Activated CD4-positive, alpha-beta T cell treated with anti-CD3 and anti-CD28 coated beads, Interleukin-2, amount 10 ng/mL, durations not matched to agents 24 days and 14 days (primary cell): Measurements from ENCODE around the gene HOXC4. TPM values are rescaled to one million over a fixed set of nuclear protein-coding genes. Genes with fewer than 3 reads are reported as not detected.
"Not testable (repeated sequence)": the region's sequence is repeated elsewhere in the genome, so short reads cannot be mapped to it uniquely, and the experiment has no call there.

Experiments
- DNase-seq: peaks from one replicate; pipeline ENCODE4 v3.0.0; 2022
- H3K27ac Mint-ChIP-seq: one replicate; pipeline ENCODE4 v1.8.0; 2022; ENCODE audit warnings: mild to moderate bottlenecking, mixed read lengths
- H3K27me3 Mint-ChIP-seq: one replicate; pipeline ENCODE4 v1.8.0; 2022; ENCODE audit warnings: mixed read lengths
- H3K36me3 Mint-ChIP-seq: one replicate; pipeline ENCODE4 v1.8.0; 2022; ENCODE audit warnings: low read depth, mild to moderate bottlenecking, mixed read lengths
- H3K4me1 Mint-ChIP-seq: one replicate; pipeline ENCODE4 v1.8.0; 2021; ENCODE audit warnings: mixed read lengths
- H3K4me3 Mint-ChIP-seq: one replicate; pipeline ENCODE4 v1.8.0; 2022; ENCODE audit warnings: mild to moderate bottlenecking, moderate library complexity, mixed read lengths
- H3K9me3 Mint-ChIP-seq: one replicate; pipeline ENCODE4 v1.8.0; 2021; ENCODE audit warnings: mixed read lengths
- intact Hi-C: fragments of 100-400 bp; cut with micrococcal nuclease; formaldehyde crosslinking; loops from one replicate; pipeline ENCODE4 v1.15.1; 2023
- total RNA-seq: library from RNA; stranded (reverse); gene quantifications from 2 replicates; pipeline ENCODE4 v1.2.3, GENCODE V29; 2022

Gene HOXC4
- total RNA-seq, 1 donor from 2014 or later = not detected

DNA sequence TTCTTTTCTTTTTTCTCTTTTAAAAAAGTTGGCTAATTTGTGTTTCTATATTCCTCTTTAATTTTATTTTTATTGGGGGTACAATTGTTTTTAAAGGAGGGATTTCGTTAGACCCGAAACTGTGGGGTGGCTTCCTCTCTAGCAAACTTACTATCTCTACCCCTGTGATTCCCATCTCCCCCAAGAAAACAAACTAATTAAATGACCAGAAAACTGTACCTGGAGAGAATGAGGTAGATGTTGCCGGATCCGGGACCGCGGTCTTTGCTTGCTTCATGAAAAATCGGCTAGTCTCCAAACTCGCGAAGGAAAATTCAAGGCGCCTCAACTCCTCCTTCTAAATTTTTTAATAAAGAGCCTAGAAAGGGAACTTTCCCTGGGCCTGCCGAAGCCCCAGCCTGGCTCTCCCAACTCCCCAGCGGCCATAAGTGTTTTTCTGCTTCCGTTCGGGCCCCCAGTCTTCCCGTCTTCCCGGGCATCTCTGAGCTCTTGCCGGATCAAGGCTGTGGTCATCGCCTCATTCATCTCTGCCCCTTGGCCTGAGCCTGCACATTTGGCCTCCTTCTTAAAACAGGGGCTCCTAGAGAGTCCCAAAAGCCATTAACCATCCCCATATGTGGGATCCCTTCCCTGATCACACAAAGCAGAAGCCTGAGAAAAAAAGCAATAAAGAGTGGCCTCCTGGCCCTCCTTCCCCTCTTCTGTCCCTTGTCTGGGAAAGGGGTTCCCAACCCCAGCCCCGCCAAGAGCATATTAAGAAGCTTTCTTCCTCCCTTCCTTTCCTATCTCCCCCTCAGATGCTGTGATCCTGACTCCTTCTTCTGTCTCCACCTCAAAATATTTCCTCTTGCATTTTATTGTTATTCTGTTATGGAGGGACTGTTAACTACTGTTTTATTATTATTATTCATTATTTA, 26.6 kb downstream of the HOXC4 start:
- intact Hi-C loops = loop anchor here (5.0 kb wide), 1 partner anchor 107 kb away; the partner anchor contains the start of gene SMUG1
- H3K4me1 Mint-ChIP-seq = peaks cover 27% of the 10 kb centered on the region
- H3K27ac Mint-ChIP-seq = peak overlapping the region; percentile 58
- H3K9me3 Mint-ChIP-seq, H3K36me3 Mint-ChIP-seq, DNase-seq: not testable (repeated sequence)
- H3K27me3 Mint-ChIP-seq = peaks cover 15% of the 10 kb centered on the region
- peak overlapping the region; percentile 19 for H3K4me3 Mint-ChIP-seq

DNA sequence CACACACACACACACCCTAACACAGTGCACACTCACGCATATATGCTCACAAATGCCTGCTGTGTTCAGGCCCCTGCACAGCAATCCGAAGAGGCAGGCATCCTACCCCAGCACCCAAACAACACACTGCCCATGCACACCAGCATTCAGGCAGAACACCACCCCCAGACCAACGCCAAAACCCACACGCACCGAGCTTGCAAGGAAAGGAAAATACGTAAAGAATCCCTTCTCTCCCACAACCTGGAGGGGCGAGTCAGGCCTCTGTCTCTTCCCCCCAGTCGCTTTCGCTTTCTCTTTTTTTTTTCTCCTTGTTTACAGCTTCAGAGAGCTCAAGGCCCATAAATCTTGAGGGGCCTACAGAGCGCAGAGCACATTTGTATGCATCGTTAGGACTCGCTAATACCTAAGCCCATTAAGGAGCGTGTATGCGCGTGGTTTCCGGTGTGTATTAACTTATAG, 27.4 kb downstream of the HOXC4 start:
- intact Hi-C loops = loop anchor here (5.0 kb wide), 1 partner anchor 106 kb away; the partner anchor contains the start of gene SMUG1
- DNase-seq = peak; percentile 80
- not testable (repeated sequence) for H3K9me3 Mint-ChIP-seq, H3K36me3 Mint-ChIP-seq
- Mint-ChIP-seq H3K27ac (peak overlapping the region; percentile 87), H3K4me1 (peaks cover 27% of the 10 kb centered on the region), H3K27me3 (peaks cover 16% of the 10 kb centered on the region), H3K4me3 (peak overlapping the region; percentile 87)

DNA sequence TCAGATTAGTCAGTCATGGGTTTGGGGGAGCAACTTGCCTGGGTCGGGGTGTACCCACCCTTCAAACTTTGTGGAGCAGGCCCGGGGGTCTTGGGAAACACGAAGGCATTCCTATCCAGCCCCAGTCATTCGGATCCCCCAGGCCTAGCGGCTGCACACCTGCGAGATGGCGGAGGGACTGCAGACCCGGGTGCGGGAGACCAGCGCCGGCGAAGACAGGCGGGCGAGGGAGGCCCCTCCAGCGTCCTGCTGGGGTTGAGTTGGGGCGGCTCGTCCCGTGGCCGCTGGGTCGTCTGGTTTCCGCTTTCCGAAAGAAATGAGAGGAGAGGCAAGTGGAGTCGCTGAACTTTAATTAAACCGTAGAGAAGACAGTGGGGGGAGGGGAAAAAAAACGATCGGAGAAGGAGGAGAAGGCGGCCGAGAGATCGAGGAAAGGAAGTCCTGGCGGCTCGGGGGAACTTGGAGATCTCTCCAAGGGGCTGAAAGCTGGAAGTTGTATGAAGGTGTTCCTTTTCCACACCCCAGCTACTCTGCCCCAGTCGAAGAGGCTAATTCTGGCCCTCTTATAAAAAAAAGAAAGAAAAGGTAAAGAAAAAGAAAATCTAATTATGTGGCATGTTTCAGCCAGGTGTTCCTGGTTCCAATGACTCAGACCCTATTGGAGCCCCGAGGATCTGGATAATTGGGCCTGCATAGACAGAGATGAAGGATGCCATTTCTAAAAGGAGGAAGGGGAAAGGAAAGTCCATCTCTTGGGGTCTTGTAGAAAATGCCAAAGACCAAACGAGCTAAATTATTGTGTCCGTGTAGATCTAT, 28.2 kb downstream of the HOXC4 start:
- Mint-ChIP-seq H3K4me3 (peak overlapping the region; percentile 87), H3K27me3 (peaks cover 22% of the 10 kb centered on the region), H3K27ac (peak overlapping the region; percentile 87), H3K4me1 (peaks cover 27% of the 10 kb centered on the region)
- H3K36me3 Mint-ChIP-seq, H3K9me3 Mint-ChIP-seq: not testable (repeated sequence)
- intact Hi-C loops = loop anchor here (5.0 kb wide), 1 partner anchor 106 kb away; the partner anchor contains the start of gene SMUG1
- DNase-seq = peak; percentile 76

DNA sequence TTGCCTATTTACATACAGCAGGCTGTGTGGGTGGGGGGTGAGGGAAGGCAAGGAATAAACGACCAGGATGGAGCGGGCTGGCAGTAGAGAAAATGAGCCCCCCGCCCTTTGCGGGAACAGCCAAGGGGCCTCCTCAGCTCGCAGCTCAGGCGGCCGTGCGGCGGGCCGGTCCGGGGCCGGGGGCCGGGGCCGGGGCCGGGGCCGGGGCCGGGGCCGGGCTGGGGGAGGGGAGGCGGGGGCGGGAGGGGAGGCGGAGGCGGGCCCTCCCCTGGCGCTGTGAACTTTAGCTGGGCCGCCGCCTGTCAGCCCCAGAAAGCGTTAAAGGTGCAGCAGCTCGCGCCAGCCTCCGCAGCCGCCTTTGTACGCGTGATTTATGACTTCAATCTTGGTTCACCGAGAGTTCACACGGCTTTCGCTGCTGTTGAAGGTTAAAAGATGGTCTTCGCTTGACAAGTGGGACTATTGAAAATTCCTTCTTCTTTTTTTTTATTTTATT, 28.8 kb downstream of the HOXC4 start:
- H3K27ac Mint-ChIP-seq = peak overlapping the region; percentile 87
- intact Hi-C loops = loop anchor here (5.0 kb wide), 1 partner anchor 105 kb away; the partner anchor contains the start of gene SMUG1
- H3K36me3 Mint-ChIP-seq = no peaks in the 10 kb centered on the region
- peaks cover 27% of the 10 kb centered on the region for H3K4me1 Mint-ChIP-seq
- no peaks in the 10 kb centered on the region for H3K9me3 Mint-ChIP-seq
- DNase-seq = peak; percentile 79
- peak overlapping the region; percentile 87 for H3K4me3 Mint-ChIP-seq
- peaks cover 19% of the 10 kb centered on the region for H3K27me3 Mint-ChIP-seq

DNA sequence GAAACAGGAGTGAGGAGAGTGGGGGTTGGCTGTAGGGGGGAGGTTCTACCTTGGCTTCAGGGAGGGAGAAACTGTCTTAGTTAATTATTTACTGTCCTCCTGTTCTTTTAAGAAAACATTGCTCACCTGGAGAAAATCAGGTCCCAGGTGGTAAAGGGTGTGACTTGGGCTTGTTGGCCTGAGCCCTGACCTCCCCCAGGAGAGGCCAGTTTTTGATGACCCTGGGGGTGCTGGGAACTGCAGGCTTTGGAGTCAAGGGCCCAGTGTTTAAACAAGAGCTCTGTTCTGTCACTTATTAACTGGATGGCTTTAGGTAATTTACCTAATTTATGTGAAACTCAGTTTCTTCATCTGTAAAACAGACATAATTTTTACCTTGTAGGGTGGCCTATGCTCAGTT, 34.4 kb downstream of the HOXC4 start:
- Mint-ChIP-seq H3K27me3 (peaks cover 59% of the 10 kb centered on the region), H3K4me1 (peaks cover 15% of the 10 kb centered on the region)
- H3K27ac Mint-ChIP-seq = not testable (repeated sequence)

DNA sequence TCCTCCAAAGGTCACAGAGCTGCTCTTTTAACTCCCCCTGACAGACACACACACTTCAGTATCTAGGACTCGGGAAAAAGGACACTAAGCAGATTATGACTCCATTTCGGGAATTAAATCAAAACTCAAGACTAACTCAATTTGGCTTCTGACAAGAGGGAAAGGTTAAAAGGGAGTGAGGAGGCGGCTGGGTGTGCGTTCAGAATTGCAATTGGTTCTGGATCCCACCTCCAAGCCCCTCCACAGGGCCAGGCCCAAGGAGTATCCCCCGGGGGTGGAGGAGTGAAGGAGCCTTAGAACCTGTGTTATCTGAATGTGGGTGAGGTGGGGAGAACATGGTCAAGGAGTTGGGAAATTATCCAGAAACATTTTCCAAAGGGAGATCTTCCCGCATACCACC, 35.8 kb downstream of the HOXC4 start:
- H3K27ac Mint-ChIP-seq, H3K4me1 Mint-ChIP-seq, intact Hi-C loops, H3K36me3 Mint-ChIP-seq, H3K9me3 Mint-ChIP-seq, DNase-seq, H3K4me3 Mint-ChIP-seq: not testable (repeated sequence)
- peaks cover 66% of the 10 kb centered on the region for H3K27me3 Mint-ChIP-seq

More for the DNA sequence above, 34.4 kb downstream of the HOXC4 start:
- H3K9me3 Mint-ChIP-seq, H3K36me3 Mint-ChIP-seq, H3K4me3 Mint-ChIP-seq, intact Hi-C loops, DNase-seq: not testable (repeated sequence)

DNA sequence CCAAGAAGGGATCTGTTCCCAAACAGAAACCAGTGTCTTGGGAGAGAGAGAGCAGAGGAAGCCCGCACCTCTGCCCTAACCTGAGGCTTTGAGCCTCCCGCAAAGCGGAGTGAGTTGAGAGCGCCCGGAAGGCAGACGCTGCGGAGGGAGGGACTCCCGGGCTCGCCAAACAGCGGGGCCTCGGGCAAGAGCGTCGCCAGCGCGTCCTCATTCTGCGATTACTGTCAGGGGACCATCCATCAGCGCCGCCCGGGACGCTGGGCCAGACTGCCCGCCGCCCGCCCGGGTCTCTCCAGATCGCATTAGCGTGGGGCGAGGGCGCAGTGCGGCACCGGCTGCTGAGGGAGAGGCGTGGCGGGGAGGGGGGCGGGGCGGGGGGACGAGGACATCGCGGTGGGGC, 36.7 kb downstream of the HOXC4 start:
- H3K4me1 Mint-ChIP-seq, intact Hi-C loops, H3K27ac Mint-ChIP-seq, H3K36me3 Mint-ChIP-seq, H3K9me3 Mint-ChIP-seq: not testable (repeated sequence)
- DNase-seq = peak; percentile 63
- peak overlapping the region; percentile 65 for H3K4me3 Mint-ChIP-seq
- H3K27me3 Mint-ChIP-seq = peaks cover 67% of the 10 kb centered on the region

DNA sequence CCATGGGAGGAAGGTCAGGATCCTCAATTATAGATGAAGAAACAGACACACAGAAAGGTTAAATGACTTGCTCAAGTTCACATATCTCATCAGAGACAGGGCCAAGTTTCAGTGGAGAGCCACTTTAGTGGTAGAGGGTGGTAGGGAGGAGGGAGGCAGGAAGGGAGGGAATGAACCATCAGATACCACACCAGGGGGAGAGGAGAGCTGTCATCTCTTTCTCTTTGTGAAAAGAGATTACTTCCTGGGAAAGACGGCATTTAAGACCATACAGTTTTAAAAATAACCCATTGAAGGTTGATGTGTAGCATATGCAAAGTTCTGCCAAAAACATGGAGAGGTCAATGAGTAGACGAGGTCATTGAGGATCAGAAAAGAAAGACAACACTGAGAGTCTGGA, 39.3 kb downstream of the HOXC4 start:
- H3K4me3 Mint-ChIP-seq, H3K27ac Mint-ChIP-seq, H3K36me3 Mint-ChIP-seq, DNase-seq, intact Hi-C loops, H3K4me1 Mint-ChIP-seq, H3K9me3 Mint-ChIP-seq: not testable (repeated sequence)
- H3K27me3 Mint-ChIP-seq = peaks cover 74% of the 10 kb centered on the region

DNA sequence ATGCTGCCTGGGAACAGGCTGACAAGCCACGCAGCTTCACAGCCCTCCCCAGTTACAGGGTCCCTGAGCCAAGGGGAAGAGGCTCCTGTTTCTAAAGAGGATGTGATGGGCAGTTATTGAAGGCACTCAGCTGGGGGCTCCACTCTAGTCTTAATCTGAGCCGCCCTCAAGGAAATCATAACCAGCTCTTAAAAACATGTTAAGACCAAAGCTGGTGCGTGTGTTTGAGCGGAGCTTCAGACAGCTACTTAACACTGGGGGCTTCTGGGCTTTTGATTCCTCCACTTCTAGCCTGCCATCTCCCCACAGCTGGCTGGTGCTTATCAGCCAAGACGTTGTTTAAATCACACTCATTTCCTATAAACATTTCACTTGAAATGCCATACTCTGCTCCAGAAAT, 42.3 kb downstream of the HOXC4 start:
- DNase-seq, H3K4me3 Mint-ChIP-seq, H3K9me3 Mint-ChIP-seq, H3K27ac Mint-ChIP-seq, H3K4me1 Mint-ChIP-seq, intact Hi-C loops, H3K36me3 Mint-ChIP-seq: not testable (repeated sequence)
- H3K27me3 Mint-ChIP-seq = peaks cover 58% of the 10 kb centered on the region

DNA sequence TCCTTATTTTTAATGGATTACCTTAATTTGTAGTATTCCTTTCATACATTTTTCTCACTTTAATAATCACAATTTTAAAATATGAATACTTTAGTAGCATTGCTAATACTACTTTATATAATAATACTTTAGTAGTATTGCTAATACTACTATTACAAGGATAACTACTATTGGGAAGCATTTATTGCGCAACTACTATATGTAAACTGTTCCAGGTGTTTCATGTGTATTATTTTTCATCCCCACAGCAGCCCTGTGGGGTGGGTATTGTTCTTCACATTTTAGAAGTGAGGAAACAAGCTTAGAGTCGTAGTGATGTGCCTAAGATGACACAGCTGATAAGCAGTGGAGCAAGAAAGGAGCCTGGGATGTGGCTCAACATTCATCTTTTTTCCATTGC, 45.0 kb downstream of the HOXC4 start:
- not testable (repeated sequence) for H3K4me3 Mint-ChIP-seq, H3K36me3 Mint-ChIP-seq, H3K27ac Mint-ChIP-seq

DNA sequence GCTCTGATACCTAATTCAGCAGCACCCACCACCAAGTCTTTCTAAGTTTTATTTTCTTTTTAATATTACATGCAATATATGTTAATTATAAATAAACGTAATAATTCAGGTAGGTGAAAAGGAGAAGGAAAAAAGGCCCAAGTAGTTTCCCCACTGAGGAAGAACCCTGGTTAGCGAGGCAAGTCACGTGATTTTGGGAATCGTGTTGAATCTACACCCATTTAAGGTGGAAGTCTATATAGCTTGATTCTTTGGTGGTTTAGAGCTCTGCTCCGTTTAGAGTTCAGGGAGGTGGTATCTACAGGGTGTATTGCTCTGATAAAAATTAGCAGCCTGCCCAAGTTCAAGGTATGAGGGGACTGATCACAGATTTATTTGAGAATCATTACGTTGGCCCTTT, 47.0 kb downstream of the HOXC4 start:
- H3K27ac Mint-ChIP-seq, H3K36me3 Mint-ChIP-seq, intact Hi-C loops, H3K4me1 Mint-ChIP-seq, DNase-seq, H3K4me3 Mint-ChIP-seq, H3K9me3 Mint-ChIP-seq: not testable (repeated sequence)
- H3K27me3 Mint-ChIP-seq = peaks cover 60% of the 10 kb centered on the region

More for the DNA sequence above, 45.0 kb downstream of the HOXC4 start:
- H3K4me1 Mint-ChIP-seq, intact Hi-C loops, DNase-seq, H3K9me3 Mint-ChIP-seq: not testable (repeated sequence)
- peaks cover 58% of the 10 kb centered on the region for H3K27me3 Mint-ChIP-seq

DNA sequence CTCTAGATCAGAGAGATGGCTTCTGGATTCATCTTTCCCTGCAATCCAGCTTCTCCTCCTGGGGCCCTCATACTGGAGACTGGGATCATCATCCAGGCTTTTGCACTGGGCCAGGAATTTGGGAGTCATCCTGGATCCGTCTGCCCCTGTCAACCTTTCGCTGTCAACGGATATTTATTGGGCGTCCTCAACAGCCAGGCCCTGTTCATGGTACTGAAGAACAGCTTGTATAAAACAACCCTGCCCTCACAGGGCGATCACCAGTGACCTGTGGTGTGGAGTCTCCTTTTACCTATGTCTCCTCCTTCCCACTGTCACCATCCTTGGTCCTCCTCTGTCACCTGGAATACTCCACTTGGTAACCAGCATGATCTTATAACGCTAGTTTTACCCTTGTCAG, 48.6 kb downstream of the HOXC4 start:
- peaks cover 65% of the 10 kb centered on the region for H3K27me3 Mint-ChIP-seq
- H3K36me3 Mint-ChIP-seq, intact Hi-C loops, H3K27ac Mint-ChIP-seq, H3K4me1 Mint-ChIP-seq, H3K9me3 Mint-ChIP-seq, H3K4me3 Mint-ChIP-seq, DNase-seq: not testable (repeated sequence)

DNA sequence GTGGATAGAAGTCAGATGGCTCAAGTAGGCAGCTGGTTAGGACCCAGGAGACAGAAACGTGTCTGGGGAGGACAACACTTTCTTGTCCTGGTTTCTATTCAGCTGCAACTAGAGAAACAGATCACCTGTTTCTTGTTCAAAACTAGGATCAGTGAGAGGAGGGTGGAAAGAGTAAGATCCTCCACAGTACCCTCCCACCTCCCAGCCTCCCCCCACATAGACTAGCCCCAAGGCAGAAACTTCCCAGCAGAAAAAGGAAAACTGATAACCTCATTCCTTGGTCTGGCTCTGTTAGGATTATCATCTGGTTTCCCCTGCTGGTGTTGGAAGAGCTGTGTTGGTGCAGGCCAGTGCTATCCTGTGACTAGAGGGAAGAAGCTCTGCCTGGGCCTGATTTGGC, 50.2 kb downstream of the HOXC4 start:
- peaks cover 68% of the 10 kb centered on the region for H3K27me3 Mint-ChIP-seq
- DNase-seq, H3K4me1 Mint-ChIP-seq, H3K9me3 Mint-ChIP-seq, H3K4me3 Mint-ChIP-seq, intact Hi-C loops, H3K27ac Mint-ChIP-seq, H3K36me3 Mint-ChIP-seq: not testable (repeated sequence)
